GM12891 (cell line): ENCODE results near the gene DAB2IP.

ENCODE experiments used
- POLR2A ChIP-seq: IDR thresholded peaks from 2 replicates; pipeline ENCODE4 v1.6.1; 2011; ENCODE audit warnings: low read depth, low read length, control low read depth
- POLR2AphosphoS5 ChIP-seq: IDR thresholded peaks from 2 replicates; pipeline ENCODE4 v1.6.1; 2011; ENCODE audit warnings: low read depth, low read length, control low read depth

DNA sequence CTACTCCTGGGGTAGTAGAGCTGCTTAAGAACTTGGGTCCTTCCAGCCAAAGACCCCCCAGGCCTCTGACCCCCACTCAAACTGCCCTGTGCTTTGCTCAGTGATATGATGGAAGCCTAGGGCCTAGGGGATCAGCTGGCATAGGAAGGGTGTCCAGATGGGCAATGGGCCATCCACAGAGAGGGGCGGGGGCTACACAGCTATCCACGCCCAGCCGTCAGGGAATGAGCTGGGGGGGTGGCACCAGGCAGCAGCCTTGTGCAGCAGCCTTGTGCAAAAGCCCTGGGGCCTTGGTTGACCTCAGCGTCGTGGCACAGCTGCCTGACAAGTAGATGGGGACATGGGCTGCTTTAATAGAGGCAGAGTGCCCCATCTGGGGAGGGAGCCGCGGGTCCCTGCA is 43.2 kb downstream of the DAB2IP start:
- no peak for TF ChIP-seq POLR2A
- TF ChIP-seq POLR2AphosphoS5 = no peak
